GM19455 (cell line): ENCODE results near the gene TAL1.

Experiments used
- ATAC-seq: cut with Tn5 transposase; IDR thresholded peaks from one replicate; pipeline ENCODE4 v1.9.1; 2021; ENCODE audit not compliant: unreplicated experiment

The TAL1 gene

DNA sequence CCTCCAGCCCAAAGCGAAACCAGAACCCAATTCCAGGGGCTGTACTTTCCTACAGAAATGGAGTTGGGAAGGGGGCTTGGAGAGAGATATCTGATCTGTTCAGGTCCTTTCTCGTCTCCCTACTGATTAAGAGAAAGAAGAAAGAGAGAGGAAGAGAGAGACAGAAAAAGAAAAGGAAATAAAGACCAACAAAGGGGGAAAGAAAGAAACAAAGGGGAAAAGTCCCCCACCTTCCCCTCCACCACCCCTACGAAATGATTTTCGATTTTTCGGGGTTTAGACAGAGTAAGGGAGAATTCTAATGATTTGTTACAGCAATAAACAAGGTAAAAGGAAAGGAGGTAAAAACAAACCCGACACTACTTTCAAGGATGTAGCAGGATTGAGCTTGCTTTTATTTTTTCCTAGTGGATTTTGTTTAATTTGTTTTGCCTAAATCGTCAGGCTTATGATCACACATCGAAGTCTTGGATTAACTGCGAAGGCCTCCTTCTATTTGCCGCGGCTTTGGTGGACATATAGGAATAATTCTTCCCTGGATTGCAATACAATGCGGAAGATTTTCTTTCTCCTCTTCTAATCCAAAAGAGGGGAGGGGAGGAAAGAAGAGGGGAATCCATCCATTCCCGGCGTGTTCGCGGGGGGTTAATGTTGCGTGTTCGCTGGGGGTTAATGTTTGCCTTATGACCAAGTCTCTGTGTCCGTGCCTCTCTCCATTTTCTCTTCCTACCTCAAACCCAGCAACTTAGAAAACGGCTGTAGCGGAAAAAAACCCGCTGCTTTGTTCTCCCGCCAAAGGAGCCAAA is 1.9 kb downstream of the TAL1 start:
- ATAC-seq, result no peak

DNA sequence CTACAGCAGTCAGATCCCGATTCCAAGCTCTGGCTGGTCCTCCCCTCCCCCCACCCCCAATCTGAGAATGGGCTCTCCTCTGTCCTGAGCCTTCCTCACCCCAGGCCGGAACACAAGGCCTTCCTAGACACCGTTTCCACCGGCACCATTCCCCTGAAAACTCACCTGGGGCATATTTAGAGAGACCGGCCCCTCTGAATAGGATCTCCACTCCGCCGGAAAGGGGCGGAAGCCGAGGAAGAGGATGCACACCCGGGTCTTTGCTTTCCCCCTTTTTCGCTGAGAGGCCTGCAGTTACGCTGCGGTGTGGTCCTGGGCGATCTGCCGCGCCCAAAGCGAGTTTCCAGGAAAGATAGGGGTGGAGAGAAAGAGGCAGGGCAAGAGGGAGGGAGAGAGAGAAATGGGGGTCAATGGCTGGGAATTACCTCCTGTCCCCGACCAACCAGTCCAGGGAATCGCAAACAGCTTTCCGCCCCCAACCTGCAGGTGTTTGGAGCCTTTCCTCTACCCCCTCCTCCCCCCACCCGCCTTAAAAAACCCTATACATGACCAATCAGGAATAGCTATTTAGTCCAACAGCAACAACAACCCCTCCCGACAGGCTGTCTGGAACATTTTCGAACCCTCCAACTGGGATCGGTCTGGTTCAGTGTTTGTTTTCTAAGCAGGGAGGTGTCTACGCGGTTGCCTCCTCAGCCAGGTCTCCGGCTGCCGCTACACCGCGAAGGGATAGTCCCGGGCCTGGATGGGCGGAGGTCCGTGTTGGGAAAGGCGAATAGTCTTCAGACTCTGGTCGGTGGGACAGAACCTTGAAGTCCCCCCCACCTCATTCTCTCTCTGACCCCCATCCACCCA is 2.8 kb downstream of the TAL1 start:
- no peak for ATAC-seq

DNA sequence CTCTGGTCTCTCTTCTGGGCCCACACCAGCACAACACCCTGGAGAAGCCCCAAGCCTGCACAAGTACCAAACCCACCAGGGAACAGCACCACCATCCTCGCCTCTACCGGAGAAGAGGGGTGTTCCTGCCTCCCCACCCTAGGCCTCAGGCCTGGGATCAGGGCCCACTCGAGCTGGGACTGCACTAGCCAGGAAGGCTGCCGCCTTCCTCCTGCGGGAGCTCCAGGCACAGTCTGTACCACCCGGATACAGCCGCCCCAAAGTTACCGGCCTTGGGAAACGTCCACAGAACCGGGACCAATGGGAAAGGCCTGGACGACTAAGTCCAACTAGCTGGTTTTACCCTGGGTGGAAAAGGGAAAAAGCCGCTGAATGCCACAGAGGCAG is 3.4 kb downstream of the TAL1 start:
- no peak for ATAC-seq

DNA sequence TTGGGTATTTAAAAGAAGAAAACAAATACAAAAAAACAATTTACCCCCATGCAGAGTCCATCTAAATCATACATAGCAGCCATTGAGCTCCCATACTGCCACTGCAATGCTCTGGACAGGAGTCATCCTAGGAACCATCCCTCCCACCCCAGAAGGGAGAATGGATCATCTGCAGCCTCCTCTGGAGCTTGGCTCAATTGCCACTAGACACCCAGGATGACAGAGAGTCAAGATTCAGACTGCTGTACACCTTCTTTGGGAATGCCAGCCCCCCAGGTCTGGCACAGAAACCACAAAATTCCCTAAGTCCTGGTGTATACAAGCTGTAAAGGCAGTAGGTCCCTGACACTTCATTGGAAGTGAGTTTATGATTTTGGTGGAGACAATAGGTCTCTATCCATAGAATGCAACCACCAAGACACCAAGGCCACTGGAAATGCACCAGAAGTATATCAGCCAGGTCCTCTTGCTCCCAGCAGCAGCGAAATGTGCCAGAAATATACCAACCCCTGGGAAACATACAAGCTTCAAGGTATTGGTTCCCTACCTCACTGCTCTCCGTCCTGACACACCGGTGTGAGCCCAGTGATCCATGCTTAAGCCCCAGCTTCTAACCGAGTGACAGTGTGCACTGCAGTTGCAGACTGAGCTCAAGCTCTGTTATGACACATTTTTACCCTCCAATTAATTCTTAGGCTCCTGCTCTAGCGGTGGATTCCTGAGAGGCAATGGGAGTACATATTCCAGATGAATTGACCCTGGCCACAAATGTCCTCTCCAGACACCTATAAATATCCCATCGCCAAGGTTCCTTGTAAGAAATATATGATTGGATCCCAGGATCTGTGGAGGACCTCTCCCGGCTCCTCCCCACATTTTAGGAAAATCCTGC is 4.4 kb downstream of the TAL1 start:
- ATAC-seq, result no peak

DNA sequence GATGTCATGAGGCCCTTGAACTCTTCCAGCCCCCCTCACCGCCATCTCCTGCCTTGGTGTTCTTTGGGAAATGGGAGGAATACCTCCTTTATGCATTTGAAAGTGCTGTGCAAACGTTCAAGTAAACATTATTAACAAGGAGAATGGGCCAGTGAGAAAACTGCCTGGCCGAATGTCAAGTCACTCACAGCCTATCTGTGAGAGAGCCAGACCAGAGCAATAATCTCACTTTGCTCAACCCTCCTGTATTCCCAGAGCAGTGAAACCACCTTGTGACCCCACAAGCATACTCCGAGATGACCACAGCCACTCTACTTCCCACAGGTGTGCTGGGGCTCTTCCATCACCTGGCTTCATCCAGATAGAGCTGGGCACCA is 5.2 kb downstream of the TAL1 start:
- ATAC-seq, result no peak

DNA sequence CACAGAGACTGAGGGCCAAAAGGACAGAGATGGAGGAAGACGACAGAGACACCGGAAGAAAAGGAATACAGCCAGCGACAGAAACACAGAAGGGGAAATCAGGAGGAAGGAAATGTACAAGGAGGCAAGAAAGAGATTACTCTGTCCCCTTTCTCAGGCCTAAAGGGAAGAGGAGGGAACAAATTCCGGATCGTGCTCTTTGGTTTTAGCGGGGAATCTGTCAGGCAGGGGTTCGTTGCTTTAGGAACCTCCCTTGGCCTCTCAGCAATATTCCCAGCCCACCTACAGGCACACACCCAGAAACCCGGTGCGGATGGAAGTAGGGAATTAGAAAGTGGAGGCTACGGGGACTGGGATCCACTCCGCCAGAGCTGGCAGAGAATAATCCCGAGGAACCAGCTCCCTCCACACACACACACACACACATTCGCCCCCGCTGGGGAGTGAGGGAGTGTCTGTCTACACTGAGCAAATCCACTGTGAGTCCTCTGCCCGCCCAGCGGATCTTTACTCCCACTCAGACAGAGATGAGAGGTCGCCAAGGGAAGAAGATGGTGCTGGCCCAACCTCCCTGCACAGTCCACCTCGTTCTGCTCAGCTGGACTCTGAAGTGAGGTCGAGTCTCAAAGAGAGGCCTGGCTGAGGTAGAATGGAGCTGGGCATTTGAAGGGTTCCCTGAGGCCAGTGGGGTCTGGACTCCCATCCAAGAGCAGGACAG is 5.7 kb downstream of the TAL1 start:
- no peak for ATAC-seq

DNA sequence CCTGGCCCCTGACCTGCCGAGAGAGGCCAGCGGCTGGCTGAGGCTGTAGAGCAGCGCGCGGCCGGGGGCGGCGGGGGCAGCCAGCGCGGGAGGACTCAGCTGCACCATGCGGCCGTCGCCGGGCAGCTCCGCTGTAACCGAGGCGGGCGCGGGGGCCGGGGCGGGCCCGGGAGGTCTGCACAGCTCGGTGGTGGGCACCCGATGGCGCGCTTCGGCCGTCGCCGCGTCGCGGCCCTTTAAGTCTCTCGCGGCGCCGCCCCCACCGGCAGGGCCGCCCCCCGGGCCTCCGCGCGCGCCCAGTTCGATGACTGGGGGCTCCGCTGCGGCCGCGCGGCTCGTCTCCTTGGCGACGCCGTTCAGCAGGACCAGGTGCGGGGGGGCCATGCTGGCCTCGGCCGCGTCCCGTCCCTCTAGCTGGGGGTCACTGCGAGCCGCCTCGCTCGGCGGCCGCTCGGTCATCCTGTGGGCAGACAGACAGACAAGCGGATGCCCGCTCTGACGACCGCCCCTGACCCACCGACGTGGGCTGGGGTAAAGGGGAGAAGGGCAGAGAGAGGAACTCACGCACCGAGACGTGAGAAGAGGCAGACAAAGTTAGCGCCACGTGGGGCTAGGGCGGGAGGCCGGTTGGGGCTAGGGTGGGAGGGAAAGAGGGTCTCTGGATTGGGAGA is 6.5 kb downstream of the TAL1 start:
- no peak for ATAC-seq

DNA sequence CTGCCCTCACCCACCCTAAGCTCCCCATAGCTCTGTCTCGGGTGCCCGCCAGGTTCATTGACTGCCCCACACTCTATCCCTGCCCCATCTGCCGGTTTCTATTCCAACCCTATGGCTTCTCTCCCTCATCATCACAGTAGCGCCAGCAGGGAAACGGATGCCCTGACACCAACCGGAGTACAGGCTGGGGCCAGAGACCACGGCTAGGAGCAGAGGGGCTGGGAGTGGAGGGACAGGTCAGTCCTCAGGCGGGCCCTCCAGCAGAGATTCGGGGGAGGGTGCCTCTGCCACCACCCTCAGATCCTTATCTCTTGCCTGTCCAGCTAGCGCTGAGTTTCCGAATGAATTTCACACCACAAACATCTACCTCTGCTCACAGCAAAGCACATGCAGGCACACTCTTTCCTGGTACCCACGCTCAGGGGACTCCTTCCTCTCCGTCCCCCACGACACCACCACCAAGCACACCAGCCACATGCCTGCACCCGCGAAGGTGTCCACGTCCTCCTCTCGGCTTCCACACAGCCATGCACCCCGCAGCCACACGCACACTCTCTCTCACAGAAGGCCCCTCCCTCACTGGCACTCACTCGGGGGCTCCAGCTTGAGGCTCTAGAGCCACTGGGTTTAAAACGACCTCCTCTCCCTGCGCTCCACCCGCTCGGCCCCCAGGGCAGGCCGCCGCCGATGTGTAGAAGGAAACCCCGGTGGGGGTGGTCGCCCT is 7.2 kb downstream of the TAL1 start:
- ATAC-seq, result no peak

DNA sequence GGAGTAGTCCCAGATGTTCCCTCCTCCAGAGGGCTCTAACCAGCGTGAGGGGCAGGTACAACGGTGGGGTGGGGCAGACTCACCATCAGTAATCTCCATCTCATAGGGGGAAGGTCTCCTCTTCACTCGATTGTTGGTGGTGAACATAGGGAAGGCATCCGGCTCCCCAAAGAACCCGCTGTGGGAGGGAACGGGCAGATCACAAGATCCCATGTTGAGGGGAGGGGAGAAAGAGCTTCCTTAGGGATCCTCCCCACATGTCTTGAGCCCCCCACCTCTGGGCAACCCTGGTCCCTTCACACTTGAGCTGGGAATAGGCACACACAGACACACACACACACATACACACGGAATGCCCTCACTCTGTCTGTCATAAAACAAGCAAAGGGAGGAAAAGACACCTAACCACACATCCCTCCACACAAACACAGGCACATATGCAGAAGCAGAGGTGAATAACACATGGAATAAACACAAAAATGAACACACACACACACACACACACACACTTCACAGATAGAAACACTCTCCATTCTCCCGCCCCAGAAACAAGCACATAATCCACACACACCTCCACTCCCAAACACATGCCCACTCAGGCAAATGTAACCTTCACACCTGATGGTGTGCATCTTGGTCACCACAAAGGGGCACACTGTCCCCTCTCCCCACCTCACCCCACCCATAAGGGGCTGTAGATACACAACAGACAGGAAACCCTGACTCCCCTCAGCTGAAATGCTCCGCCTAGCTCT is 7.9 kb downstream of the TAL1 start:
- ATAC-seq, result no peak

DNA sequence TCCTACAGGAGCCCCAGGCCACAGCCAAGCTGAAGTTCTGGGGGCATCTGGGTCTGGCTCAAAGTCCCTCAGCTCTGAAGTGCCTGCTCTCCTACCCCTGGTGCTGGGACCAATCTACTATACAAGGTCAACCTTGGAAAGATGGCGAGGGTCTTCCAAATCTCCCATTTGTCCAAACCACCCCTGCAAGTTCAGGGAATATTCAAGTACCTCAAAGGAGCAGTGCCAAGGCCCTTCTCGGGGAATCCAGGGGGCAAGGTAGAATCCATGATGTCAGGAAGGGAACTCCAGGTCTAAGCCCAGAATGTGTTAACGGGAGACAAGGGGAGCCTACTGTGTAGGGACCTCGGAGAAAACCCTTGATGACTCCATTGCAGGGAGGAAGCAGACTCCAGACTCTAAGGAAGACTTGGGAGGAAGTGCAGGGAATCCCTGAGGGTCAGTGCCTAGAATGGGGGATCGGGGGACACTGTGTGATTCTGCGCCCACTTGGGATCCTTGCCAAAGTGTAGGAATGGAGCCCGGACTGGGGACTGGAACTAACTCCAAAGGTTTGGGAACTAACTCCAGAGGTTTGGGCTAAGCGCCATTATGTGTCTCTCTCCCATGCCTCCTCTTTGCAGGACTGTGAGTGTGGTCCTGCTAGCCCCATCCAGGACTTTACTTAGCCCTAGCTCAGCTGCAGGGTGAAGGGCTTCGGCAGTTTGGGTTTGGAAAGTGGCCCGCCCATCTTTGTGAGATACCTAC is 8.7 kb downstream of the TAL1 start:
- ATAC-seq, result no peak

DNA sequence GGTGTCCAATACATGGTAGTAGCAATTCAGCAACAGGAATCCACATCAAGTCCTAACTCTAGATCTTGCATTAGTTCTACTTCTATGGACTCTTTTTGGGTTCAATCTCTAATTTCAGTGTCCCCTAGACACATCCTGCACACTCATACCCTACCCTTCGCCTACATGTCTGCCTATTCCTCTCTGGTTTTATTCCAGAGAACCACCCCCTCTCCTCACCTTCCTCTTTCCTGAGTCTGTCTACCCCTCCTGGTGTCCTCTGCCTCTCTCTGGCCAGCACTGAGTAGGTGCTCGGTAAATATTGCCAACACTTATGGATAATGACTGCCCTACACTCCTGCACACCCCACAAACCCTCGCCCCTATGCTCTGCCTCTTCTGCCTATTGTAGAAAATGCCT is 9.5 kb downstream of the TAL1 start:
- ATAC-seq, result no peak

DNA sequence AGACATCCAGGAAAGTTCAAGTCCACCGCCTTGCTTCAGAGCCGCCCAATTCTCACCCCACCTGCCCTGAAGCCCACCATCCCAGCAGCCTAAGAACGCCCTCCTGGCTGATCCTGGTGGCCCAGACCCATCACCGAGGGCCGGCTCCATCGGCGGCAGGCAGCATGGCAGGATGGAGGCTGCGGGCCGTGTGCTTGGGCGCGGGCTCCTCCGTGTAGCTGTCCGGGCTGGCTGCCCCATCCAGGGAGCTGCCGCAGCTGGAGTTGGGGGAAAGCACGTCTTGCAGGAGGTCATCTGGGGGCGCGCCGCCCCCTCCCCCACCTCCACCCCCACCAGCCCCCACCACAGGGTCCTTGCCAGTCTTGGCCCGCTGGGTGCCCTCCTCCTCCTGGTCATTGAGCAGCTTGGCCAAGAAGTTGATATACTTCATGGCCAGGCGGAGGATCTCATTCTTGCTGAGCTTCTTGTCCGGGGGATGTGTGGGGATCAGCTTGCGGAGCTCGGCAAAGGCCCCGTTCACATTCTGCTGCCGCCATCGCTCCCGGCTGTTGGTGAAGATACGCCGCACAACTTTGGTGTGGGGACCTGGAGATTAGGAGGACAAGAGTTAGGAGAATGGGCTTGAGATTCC is 12.3 kb downstream of the TAL1 start:
- ATAC-seq, result no peak

DNA sequence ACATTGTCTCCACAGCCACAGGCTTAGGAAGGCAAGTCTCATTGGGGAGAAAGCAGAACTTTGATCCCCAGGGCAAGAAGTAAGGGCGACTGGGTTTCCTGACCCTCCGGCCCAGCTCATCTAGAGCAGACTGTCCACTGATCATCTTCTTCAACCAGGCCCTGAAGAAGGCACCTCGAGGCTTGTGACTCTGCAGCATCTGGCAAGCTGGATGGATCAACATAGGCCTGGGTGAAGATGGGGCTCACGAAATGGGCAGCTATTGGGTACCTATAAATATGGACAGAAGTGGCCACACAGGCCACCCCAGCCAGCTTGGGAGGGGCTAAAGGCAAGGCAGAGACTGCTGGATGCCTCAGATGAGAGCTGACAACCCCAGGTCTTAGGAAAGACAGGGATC is 13.0 kb downstream of the TAL1 start:
- no peak for ATAC-seq

DNA sequence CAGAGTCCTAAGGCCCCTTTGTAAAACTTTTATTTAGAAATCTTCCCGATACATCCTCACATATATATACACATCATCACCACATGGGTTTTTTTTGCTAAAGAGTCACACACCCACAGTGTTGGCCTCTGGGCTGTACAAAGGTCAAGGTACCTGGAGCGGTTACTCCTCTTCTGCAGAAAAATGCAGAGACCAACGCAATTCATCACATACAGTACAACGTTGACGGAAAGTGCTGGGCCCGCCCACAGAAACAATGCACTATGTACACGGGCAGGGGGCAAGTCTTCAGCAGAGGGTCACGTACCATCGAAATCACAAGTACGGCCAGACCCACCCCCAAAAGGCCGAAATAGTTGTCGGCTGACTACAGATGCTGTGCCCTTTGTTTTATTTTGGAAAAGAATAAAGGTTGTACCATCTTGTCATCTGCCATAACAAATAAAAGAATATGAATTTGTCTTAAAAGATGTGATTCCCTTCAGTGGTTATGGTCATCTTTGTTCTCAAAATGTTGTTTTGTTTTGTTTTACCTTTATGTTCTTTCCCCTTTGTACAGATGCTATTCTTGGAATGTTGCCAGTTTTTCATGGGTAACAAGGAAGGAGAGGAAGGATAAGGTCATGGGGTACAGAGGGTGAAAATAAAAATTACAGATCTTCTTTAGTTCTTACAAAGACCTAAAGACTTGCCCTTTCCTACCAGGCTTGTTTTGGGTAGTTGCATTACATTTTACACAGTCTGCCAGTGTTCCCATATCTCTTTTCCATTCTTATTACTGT is 15.6 kb downstream of the TAL1 start:
- ATAC-seq, result no peak

DNA sequence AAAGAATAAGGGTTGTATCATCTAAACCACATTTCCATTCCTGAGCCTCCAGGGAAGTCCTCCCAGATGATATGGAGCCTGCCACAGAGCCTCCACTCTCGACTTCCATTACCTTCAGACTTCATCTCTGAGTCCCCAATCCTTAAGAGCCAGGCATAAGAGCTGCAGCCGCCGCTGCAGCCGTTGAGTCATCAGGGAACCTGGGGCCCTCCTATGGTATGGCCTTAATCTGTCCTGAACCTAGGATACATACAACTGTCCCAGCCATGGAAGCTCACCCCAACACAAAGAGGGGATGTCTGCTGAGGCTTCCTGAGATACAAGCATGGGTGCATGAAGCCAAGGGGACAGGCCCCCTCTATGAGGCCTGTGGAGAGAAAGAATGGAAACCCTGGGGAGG is 16.3 kb downstream of the TAL1 start:
- ATAC-seq, result no peak

DNA sequence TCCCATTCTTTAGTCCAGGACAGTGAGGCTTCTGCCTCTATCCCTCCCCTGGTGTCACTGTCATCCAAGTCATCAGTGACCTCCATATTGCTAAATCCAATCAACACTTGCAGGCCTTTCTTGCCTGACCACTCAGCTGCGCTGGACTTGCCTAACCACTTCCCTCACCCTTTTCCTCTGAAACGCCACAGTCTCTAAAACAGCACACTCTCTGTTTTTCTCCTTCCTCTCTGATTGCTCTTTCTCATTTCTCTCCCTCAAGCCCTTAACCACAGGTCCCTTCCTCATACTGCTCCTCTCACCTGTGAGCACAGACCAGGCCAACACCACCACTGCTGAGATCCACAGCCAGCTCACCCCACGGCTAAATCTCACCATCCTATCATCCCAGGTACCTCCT is 17.5 kb downstream of the TAL1 start:
- ATAC-seq, result no peak
